Activated CD4-positive, CD25-positive, alpha-beta regulatory T cell treated with anti-CD3 and anti-CD28 coated beads, Interleukin-2, amount 50 U/mL, for 16 hours (primary cell): ENCODE data around the gene HOXD9.

Experiments
- DNase-seq: peaks from one replicate; pipeline ENCODE4 v3.0.0-alpha.2; 2020; ENCODE audit warnings: low read depth, low spot score

HOXD9 gene

DNA sequence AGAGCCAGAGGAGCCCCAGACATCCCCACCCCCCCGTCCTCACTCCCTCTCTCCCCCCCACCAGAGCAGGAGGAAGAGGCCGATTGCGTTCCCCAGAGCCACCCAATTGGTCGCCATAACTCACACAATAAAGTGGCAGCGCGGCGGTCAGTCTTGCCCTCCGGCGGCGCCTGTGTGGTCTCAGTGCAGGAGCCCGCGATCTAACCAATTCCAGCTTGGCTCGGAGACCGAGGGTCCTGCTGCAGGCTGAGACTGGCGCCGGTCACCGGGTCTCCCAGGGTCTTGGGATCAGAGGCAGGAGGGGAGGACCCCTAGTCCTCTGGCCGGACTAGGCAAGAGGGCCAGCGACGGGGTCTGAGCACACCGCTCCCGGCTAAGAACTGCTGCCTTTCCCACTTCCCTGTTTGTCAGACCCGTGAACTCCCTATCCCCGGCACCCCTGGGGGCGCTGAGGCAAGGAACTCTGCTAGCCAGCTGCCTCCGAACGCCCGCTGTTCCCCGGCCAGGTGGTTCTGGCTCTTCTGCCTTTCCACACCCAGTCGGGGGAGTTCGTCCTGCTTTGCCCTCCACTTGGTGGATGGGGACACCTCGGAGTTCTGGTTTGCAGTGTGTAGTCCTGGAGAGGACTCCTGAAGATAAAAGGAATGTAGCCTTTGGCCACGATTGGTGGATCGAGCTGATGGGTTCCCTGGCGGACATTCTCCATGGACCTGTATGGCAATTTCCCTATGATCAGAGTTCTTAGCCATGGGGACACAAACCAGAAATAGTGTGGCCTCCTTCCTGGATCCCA is 24.0 kb upstream of the HOXD9 start:
- no peak for DNase-seq

DNA sequence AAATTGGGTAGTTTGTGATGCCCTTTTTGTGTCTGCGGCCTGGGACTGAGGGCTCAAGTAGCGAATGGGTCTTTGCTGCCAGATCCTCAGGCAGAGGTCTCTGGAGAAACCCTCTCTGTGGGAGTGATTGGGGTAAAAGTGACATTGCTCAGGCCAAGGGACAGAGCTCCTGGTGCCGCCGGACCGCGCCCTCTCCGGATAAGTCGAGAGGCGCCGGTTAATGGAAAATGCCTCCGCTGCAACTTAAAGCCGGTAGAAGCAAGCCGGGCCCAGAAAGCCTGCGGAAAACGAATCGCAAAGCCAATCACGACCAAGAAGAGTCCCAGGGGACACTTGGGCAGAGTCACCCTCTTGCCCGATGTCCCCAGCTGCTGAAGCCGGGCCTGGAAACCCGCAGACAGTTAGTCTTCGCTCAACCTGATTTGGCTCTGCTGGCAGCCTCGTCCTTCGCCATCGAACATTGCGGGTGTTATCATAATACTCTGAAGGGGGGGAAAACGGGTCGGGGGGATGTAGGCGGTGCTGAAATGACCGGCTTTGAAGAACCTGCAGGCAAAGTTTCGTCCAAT is 23.3 kb upstream of the HOXD9 start:
- DNase-seq: no peak

DNA sequence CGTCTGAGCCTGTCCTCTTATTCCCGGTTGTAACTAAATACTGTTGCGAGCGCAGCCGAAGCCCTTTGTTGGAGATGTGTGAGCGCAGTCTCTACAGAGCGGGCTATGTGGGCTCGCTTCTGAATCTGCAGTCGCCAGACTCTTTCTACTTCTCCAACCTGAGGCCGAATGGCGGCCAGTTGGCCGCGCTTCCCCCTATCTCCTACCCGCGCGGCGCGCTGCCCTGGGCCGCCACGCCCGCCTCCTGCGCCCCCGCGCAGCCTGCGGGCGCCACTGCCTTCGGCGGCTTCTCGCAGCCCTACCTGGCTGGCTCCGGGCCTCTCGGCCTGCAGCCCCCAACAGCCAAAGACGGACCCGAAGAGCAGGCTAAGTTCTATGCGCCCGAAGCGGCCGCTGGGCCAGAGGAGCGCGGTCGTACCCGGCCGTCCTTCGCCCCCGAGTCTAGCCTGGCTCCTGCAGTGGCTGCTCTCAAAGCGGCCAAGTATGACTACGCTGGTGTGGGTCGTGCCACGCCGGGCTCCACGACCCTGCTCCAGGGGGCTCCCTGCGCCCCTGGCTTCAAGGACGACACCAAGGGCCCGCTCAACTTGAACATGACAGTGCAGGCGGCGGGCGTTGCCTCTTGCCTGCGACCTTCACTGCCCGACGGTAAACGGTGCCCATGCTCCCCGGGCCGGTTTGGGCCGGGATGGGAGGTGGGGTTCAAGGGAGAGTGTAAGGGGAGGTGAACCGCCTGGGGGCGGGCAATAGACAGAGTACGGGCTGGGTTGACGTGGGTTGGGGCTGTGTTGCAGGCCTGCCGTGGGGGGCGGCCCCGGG is 22.6 kb upstream of the HOXD9 start, which contains the start of gene HOXD12:
HOXD12 (plus strand) TSS at position 68 of the 819 bp plus-strand sequence; CDS start at position 75, 7 bp downstream.
- no peak for DNase-seq

DNA sequence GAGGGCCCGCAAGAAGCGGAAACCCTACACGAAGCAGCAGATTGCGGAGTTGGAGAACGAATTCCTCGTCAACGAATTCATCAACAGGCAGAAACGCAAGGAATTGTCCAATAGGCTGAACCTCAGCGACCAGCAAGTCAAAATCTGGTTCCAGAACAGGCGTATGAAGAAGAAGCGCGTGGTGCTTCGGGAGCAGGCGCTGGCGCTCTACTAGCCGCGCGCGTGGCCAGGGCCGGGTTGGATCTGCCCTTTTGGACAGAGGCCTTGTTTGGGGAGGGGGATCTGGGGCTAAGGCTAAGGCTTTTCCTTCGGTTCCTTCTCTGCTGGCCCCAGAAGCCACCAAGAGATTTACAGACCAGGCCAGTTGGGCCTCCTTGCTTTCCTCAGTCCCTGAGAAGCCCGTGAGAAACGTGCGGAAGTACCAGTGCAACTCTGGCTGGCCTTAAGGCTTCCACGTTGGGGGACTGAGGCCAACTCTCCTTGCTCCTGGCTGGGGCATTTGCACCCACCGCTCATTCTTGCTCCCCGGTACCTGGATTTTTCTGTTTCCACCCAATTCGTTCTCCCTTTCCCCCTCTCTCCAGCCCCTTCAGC is 21.9 kb upstream of the HOXD9 start:
- DNase-seq: no peak

DNA sequence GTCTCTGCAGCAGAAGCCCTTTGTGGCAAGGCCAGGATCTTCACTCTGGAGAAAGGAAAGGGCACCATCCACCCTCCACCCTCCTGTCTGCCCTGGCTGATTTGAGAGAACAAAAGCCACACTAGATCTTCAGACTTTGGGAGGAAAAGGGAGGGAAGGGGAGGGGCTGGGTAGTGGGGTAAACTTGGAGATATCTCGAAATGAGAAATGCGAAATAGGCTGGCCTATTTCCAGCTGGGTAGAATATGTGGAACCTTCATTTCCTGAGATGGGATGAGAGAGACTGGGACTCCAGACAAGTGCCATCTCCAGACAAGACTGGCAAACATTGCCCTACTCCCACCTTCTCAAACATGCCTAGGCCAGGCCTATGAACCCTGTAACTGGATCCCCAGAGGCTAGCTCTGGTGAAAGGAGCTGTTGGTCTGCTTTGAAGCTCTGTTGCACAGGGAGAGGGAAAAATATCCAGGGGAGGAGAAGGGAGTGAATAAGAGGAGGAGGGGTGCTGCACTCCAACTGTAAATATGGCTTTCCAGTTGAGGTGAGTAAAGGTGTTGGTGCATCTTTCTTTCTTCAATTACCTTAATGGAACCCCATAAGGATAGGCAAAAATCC is 21.2 kb upstream of the HOXD9 start:
- no peak for DNase-seq

DNA sequence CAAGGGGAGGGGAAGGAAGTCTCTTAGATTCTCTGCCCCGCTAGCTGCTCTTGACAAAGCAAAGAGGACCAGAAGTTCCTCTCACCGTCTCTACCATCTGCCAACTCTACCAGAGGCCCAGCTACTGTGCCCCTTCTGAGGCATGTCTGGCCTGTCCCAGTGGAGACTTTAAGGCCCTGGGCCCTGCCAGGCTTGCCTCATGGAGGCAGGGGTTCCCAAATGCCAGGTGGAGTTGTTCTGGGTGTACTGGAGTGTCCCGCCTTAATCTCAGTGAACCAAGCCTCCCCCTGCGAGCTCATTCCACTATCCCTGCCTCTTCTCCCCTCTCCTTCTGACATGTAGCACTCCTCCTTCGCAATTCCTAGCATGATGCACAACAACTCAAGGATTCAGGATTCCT is 20.7 kb upstream of the HOXD9 start:
- no peak for DNase-seq

DNA sequence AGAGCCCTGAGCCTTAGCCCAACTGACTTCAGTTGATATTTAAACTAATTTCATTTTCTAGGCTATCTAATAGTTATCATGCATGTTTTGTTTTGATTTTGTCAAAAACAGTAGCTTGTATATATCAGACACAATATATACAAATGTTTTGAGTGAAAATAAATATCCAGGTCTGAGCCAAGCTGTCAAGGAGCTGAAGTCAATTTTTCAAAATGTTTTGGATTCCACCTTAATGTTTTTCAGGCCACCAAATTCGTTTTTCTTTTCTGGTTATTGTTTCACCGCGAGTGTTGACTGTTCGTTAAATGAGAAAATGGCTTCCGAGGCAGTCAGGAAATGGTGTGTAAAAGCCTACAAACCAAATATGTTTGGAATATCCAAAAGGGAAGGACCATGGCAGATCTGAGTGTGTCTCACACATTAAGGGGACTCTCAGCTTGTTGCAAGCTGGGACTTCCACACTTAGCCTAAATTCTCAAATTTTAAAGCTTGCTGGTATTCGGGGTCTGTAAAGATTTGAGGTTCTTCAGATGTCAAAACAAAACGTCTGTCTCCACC is 20.1 kb upstream of the HOXD9 start:
- no peak for DNase-seq

DNA sequence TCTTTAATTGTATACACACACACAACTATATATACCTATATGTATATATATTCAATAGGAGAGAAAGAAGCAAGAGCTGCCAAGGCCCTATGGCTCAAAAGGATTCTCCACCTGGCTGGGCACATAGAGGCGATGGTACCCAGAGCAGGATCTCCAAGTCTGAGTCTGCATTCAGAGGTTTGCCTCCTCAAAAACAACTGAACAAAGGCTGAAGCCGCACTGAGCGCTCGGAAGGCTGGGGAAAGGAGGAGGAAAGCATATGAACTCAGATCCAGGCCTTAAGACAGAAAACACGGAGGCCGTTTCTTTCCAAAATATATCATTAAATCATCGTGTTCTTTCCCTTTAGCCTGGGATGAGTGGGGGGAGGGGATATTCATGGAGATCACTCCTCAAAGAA is 19.3 kb upstream of the HOXD9 start:
- DNase-seq: no peak

DNA sequence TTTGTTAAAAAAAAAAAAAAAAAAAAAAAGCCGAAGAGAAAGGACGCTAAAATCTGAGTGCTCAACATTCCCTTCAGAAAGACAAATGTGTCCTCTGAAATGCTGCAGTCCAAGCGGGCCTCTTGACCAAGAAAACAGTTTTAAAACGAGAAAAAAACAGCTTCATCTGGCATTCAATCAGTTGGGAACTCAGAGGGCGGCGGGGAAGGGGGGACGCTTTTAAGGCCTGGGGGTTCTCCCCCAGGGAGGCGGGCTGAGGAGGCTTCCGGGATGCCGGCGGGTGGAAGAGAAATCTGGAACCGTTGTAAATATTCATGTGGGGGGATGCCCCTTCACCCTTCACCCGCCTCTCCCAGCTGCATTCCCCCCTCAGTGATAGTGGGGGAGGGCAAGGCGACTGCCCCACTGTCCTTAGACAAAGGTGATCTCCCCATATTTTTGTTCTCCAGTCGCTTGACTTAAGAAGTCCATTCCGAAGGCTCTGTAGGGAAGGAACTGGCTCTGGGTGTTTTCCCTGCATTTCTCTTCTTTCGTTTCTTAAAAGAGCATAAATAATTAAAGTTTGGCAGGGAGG is 18.7 kb upstream of the HOXD9 start:
- DNase-seq: no peak

DNA sequence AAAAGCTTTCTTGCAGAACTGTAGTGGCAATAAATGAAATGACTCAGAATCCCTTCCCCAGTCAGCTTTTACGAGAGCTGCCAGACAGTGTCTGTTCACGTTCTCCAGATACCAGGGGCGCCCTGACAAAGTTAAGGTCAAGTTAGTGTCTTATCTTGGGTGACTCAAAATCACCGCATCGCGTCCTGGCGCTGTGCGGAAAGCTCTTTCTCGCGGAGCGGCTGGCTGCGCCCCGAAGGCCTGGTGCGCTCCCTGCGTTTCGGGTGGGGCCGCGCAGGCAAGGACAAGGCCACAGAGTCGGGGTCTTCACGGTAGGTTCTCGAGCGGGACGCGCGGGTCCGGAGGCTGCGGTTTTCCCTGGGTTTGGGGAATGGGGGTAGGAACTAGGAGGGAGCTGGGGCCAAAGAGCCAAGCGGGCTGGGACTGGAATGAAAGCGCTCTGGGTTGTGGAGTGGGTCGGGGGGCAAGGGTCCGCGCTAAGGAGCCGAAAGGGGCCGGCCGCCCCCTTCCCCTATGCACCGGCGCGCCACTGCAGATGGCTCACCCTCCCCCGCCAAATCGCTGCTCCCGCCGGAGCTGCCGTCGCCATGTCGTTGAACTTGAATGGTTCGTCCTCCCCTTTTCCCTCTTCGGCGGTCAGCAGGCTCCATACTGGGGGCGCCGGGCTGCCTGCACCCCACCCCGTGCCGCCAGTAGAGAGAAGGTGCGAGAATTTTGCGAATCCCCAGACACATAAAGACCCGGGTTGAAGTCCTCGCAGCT is 18.0 kb upstream of the HOXD9 start:
- DNase-seq: no peak

DNA sequence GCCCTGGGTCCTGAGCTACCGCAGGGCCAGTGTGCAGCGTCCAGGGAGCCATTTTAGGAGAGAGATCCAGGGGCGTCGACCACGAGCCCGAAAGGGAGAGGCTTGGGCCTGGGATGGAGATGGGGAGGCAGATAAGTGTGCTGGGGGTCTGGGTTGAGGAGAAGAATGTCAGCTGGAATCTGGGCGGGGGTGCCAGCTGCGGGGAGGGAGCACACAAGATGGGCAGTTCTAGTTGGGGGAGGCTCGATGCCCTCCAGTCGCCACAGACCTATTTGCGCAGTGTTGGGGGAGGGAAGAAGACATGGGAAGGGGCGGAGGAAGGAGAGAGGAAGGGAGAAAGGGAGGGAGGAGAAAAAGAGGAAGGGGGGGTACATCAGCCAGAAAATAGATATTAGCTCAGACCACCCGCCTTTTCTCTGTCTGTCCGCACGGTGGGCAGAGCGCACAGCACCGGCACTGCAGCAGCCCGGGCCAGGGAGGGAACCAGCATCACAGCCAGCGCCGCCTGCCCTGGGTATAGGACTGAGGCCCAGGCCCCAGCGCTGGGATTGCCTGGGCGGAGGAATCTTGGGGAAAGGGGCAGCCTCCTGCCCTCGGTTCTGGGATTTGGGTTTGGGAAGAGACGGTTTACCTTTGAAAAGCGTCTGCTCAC is 17.3 kb upstream of the HOXD9 start:
- DNase-seq: no peak

DNA sequence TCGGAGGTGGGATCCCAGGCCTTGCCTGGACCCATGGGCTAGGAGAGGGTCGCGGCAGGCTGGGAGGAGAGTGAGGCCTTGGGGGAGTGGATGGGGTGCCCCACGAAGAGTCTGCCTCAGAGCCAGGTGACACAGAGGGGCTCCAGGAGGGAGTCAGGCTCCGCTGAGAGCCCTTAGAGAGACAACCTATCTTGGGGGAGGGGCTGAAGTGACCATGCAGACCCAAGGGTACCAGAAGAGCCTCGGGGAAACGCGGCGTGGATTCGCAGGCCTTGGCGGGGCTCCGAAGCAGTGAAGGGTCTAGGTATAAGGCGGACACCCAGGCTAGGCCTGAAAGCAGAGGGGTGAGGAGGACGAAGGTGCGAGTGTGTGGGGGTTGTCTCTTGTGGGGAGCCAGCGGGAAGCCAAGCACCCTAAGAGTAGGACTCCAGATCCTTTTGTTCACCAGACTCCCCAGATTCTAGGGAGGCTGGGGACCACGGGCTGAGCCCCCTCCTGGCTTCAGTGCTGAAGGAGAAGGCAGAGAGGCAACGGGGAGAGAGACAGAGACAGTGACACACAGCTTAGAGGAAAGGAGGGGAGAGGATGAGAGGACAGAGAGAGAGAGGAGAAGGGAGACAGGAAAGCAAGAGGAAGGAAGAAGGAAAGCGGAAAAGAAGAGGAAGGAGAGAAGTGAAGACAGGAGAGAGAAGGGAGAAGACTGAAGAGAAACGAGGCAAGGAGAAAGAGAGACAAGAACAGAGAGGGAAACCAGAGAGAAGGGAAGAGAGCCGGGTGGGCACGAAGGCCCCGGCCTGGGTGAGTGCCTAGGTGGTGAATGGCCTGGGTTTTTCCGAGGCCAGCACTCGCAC is 16.6 kb upstream of the HOXD9 start:
- DNase-seq: no peak

DNA sequence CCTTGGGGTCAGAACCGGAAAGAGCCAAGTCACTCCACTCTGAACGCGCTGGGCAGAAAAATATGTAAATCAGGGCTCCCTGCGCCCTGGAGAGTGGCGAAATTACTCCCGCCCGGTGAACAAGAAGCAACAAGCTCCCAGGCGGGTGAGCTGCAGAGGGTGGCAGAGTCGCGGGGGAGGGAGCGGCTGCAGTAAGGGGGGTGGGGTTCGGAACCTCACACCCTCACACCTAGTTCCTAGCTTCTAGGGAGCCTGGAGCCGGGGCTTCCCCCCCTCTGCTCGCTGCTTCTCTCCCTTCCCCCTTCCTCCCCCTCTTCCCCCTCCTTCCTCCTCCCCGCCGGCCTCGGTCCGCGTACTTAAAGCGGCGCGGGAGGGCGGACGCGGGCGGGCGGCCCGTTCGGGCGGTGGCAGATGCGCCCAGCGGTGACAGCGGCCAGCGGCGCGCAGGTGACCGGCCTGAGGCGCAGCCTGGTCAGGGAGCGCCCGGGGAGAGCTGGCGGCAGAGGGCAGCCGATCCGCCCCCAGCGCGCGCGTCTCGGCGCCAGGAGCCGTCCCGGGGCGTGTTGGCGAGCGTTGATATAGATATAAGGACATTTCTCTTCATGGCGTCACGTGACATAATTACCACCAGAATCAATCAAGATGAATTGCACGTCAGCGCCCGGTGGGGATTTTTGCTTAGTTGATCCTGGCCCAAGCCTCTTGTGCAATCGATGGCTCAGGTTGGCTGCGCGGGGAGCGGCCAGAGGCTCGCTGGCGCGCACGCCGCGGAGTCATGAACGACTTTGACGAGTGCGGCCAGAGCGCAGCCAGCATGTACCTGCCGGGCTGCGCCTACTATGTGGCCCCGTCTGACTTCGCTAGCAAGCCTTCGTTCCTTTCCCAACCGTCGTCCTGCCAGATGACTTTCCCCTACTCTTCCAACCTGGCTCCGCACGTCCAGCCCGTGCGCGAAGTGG is 15.7 kb upstream of the HOXD9 start, which contains the start of gene HOXD11:
HOXD11 (plus strand) TSS at position 700 of the 959 bp plus-strand sequence; CDS start at position 776, 76 bp downstream.
- no peak for DNase-seq

DNA sequence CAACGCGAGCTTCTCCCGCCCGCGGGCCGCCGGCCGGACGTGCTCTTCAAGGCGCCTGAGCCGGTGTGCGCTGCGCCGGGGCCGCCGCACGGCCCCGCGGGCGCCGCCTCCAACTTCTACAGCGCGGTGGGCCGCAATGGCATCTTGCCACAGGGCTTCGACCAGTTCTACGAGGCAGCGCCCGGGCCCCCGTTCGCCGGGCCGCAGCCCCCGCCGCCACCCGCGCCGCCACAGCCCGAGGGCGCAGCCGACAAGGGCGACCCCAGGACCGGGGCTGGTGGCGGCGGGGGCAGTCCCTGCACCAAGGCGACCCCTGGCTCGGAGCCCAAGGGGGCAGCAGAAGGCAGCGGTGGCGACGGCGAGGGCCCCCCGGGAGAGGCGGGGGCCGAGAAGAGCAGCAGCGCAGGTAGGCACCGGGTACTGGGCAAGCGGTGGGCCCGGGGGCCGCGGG is 14.8 kb upstream of the HOXD9 start:
- DNase-seq: no peak

DNA sequence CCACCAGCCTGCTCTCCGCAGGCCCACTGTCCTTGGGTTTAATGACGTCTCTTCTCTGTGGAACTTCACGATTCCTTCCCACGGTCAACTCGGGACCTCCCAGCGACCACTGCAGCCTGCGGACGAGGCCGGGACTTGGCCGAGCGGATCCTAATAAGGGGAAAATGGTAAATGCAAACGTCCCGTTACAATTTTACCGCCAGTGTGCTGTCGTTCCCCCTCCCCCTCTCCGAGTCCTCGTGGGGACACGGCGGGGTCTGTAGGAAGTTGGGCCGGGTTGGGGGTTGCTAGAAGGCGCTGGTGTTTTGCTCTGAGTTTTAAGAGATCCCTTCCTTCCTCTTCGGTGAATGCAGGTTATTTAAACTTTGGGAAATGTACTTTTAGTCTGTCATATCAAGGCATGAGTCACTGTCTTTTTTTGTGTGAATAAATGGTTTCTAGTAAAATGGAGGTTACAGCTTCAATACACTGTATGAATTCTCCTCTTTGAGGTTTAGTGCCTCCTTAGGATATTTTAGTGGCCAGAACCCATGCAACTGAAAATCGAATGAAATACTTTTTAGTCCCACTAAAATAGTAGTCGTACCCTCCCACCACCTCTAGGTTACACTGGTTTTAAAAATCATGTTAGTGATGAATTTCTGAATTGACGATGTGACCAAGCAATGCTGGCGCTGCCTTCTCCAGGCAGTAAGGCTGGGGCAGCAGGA is 13.2 kb upstream of the HOXD9 start:
- no peak for DNase-seq

DNA sequence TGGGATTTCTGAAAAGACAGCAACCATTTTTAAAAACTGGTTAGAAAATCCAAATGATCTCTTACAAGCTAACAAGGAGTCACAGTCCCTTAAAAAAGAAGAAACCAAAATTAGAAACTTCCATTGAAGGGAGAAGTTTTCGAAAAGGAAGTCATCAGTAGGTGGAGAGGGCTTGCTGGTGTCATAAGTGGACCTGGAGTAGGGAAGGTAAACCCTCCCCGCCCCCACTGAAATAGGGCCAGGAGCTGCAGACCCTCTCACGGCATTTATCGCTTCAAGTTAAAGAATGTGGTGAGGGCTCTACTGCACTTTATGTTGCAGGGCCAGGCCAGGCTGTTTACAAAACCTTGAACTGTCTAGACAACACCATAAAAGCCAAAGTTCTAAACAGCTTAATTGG is 12.6 kb upstream of the HOXD9 start:
- no peak for DNase-seq
